HepG2 (cell line): Measurements from ENCODE around the gene FN1. TPM values are rescaled to one million over a fixed set of nuclear protein-coding genes. Genes with fewer than 3 reads are reported as not detected.

ENCODE experiments used
- ARNT2 ChIP-seq: sonication (generic); formaldehyde crosslinking; IDR thresholded peaks from 2 replicates; pipeline ENCODE4 v1.8.0; 2022; ENCODE audit warnings: mild to moderate bottlenecking, low read depth, missing genetic modification reagents, moderate library complexity
- CAMTA2 ChIP-seq: sonication (generic); formaldehyde crosslinking; IDR thresholded peaks from 2 replicates; pipeline ENCODE4 v1.4.0; 2020; ENCODE audit warnings: mild to moderate bottlenecking, missing genetic modification reagents, borderline replicate concordance
- CC2D1A ChIP-seq: sonication (generic); formaldehyde crosslinking; IDR thresholded peaks from 2 replicates; pipeline ENCODE4 v1.8.1; 2023; ENCODE audit warnings: mild to moderate bottlenecking, missing genetic modification reagents
- CEBPB ChIP-seq: IDR thresholded peaks from 2 replicates; pipeline ENCODE4 v1.6.1; 2011; ENCODE audit warnings: low read depth, low read length, improper control_type of control experiment, borderline replicate concordance
- FOSL2 ChIP-seq: sonication (generic); formaldehyde crosslinking; IDR thresholded peaks from 2 replicates; pipeline ENCODE4 v1.4.0; 2020; ENCODE audit warnings: missing genetic modification reagents
- HBP1 ChIP-seq: IDR thresholded peaks from 2 replicates; pipeline ENCODE4 v1.6.1; 2016; ENCODE audit warnings: low read depth, control low read depth
- KDM3A ChIP-seq: IDR thresholded peaks from 2 replicates; pipeline ENCODE4 v1.6.1; 2018; ENCODE audit warnings: low read depth, missing compliant biosample characterization
- KMT2A ChIP-seq: sonication (generic); formaldehyde crosslinking; IDR thresholded peaks from 2 replicates; pipeline ENCODE4 v1.4.0; 2020; ENCODE audit warnings: missing genetic modification reagents
- MED1 ChIP-seq: sonication (generic); formaldehyde crosslinking; IDR thresholded peaks from 2 replicates; pipeline ENCODE4 v1.4.0; 2020; ENCODE audit warnings: missing genetic modification reagents
- MEF2D ChIP-seq: sonication (generic); formaldehyde crosslinking; IDR thresholded peaks from 2 replicates; pipeline ENCODE4 v1.5.1; 2020; ENCODE audit warnings: mild to moderate bottlenecking, missing genetic modification reagents
- NFE2L1 ChIP-seq: sonication (generic); formaldehyde crosslinking; IDR thresholded peaks from 2 replicates; pipeline ENCODE4 v1.4.0; 2020; ENCODE audit warnings: missing genetic modification reagents, mild to moderate bottlenecking, borderline replicate concordance
- NPAS2 ChIP-seq: sonication (generic); formaldehyde crosslinking; IDR thresholded peaks from 2 replicates; pipeline ENCODE4 v1.8.0; 2022; ENCODE audit warnings: mild to moderate bottlenecking, missing genetic modification reagents, borderline replicate concordance
- PBX2 ChIP-seq: IDR thresholded peaks from 2 replicates; pipeline ENCODE4 v1.6.1; 2016; ENCODE audit warnings: control low read depth
- SMYD3 ChIP-seq: sonication (generic); formaldehyde crosslinking; IDR thresholded peaks from 2 replicates; pipeline ENCODE4 v1.8.1; 2023; ENCODE audit warnings: mild to moderate bottlenecking, missing genetic modification reagents
- TBP ChIP-seq: sonication (generic); formaldehyde crosslinking; IDR thresholded peaks from 2 replicates; pipeline ENCODE4 v1.5.0; 2020; ENCODE audit warnings: missing genetic modification reagents
- XRCC5 ChIP-seq: fragments of 200-400 bp; formaldehyde crosslinking; optimal IDR thresholded peaks from 2 replicates; pipeline ENCODE3; 2017; ENCODE audit warnings: mild to moderate bottlenecking, low read length
- ZBTB10 ChIP-seq: sonication (generic); formaldehyde crosslinking; IDR thresholded peaks from 2 replicates; pipeline ENCODE4 v1.4.0; 2020; ENCODE audit warnings: missing genetic modification reagents, borderline replicate concordance
- ZMYM4 ChIP-seq: sonication (generic); formaldehyde crosslinking; IDR thresholded peaks from 2 replicates; pipeline ENCODE4 v1.8.1; 2023; ENCODE audit warnings: mild to moderate bottlenecking, missing genetic modification reagents
- ZNF160 ChIP-seq: sonication (generic); formaldehyde crosslinking; IDR thresholded peaks from 2 replicates; pipeline ENCODE4 v1.8.0; 2022; ENCODE audit warnings: mild to moderate bottlenecking, inconsistent platforms, missing genetic modification reagents
- ZNF18 ChIP-seq: sonication (generic); formaldehyde crosslinking; IDR thresholded peaks from 2 replicates; pipeline ENCODE4 v1.8.0; 2022; ENCODE audit warnings: mild to moderate bottlenecking, missing genetic modification reagents; ENCODE audit not compliant: insufficient replicate concordance
- ZNF329 ChIP-seq: sonication (generic); formaldehyde crosslinking; IDR thresholded peaks from 2 replicates; pipeline ENCODE4 v1.9.0; 2021; ENCODE audit warnings: low read depth, mild to moderate bottlenecking, missing genetic modification reagents
- ZNF670 ChIP-seq: sonication (generic); formaldehyde crosslinking; IDR thresholded peaks from 2 replicates; pipeline ENCODE4 v1.8.0; 2022; ENCODE audit warnings: mild to moderate bottlenecking, missing genetic modification reagents, borderline replicate concordance
- ZNF720 ChIP-seq: sonication (generic); formaldehyde crosslinking; IDR thresholded peaks from 2 replicates; pipeline ENCODE4 v1.4.0; 2020; ENCODE audit warnings: missing genetic modification reagents
- ZNF747 ChIP-seq: sonication (generic); formaldehyde crosslinking; IDR thresholded peaks from 2 replicates; pipeline ENCODE4 v1.8.1; 2023; ENCODE audit warnings: missing genetic modification reagents, mild to moderate bottlenecking, borderline replicate concordance
- polyA plus RNA-seq, 8 experiments: library from polyadenylated mRNA; depleted of rRNA in 3 of 8; stranded (reverse) in 7 of 8; unstranded in 1 of 8; fragments of >200 nt; fragmentation: Illumina TruSeq in 4 of 8; extraction: Trizol in 4 of 8; gene quantifications; 2 replicates each; pipeline versions ENCODE4 v1.2.1 to v1.2.3, GENCODE V29; 2011 to 2016; ENCODE audit warnings: low read depth in 4 of 8, missing spikeins in 1 of 8, mixed read lengths in 1 of 8; ENCODE audit not compliant: insufficient read depth in 1 of 8
- total RNA-seq, 5 experiments: library from RNA; depleted of rRNA; stranded (reverse); fragments of >200 nt; fragmentation: Illumina TruSeq; extraction: Trizol; gene quantifications; 2 replicates each; pipeline ENCODE4 v1.2.3, GENCODE V29; 2016; ENCODE audit warnings: low read depth in 1 of 5

FN1 gene
- total and polyA plus RNA-seq, 2 of the 13 experiments (the other 11 are each of a cell fraction or from before 2014, with no cell fraction given), result 1,847 to 6,471 TPM

GRCh38 chr2:215435870-215436704 lies at the start of gene FN1 (continued):
- no peak; the same call in 1 of the 2 replicates for TF ChIP-seq SMYD3 (CRISPR knock-in tag)
- TF ChIP-seq KMT2A, result peak; percentile 71
- peak; percentile 77; the same call in 1 of the 2 replicates for TF ChIP-seq NPAS2 (CRISPR knock-in tag)
- TF ChIP-seq XRCC5, result peak; percentile 42
- TF ChIP-seq MED1 (CRISPR knock-in tag), result peak; percentile 84
- peak; percentile 69 for TF ChIP-seq FOSL2 (CRISPR knock-in tag)
- peak; percentile 34 for TF ChIP-seq ARNT2 (CRISPR knock-in tag)
- TF ChIP-seq ZNF329 (CRISPR knock-in tag), result no peak; the same call in 1 of the 2 replicates
- peak; percentile 96 for TF ChIP-seq ZMYM4 (CRISPR knock-in tag)
- TF ChIP-seq ZNF720 (CRISPR knock-in tag), result no peak
- TF ChIP-seq CAMTA2, result no peak; the same call in 1 of the 2 replicates
- TF ChIP-seq ZBTB10 (CRISPR knock-in tag), result no peak
- no peak for TF ChIP-seq CC2D1A (CRISPR knock-in tag)
- TF ChIP-seq NFE2L1 (CRISPR knock-in tag), result no peak
- TF ChIP-seq ZNF160 (CRISPR knock-in tag), result no peak
- no peak; the same call in 1 of the 2 replicates for TF ChIP-seq MEF2D (CRISPR knock-in tag)
- TF ChIP-seq ZNF747, result peak; percentile 92
- peak; percentile 58; the same call in 1 of the 2 replicates for TF ChIP-seq KDM3A
- TF ChIP-seq ZNF670 (CRISPR knock-in tag), result peak; percentile 99
- peak; percentile 90 for TF ChIP-seq CEBPB
- TF ChIP-seq TBP (CRISPR knock-in tag), result no peak
- TF ChIP-seq ZNF18 (CRISPR knock-in tag), result peak; percentile 43
- no peak; the same call in 1 of the 2 replicates for TF ChIP-seq PBX2
- TF ChIP-seq HBP1 (CRISPR knock-in tag), result peak; percentile 96
